Measurements from ENCODE around the gene MPI.

Gene MPI, protein sequence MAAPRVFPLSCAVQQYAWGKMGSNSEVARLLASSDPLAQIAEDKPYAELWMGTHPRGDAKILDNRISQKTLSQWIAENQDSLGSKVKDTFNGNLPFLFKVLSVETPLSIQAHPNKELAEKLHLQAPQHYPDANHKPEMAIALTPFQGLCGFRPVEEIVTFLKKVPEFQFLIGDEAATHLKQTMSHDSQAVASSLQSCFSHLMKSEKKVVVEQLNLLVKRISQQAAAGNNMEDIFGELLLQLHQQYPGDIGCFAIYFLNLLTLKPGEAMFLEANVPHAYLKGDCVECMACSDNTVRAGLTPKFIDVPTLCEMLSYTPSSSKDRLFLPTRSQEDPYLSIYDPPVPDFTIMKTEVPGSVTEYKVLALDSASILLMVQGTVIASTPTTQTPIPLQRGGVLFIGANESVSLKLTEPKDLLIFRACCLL

DNA sequence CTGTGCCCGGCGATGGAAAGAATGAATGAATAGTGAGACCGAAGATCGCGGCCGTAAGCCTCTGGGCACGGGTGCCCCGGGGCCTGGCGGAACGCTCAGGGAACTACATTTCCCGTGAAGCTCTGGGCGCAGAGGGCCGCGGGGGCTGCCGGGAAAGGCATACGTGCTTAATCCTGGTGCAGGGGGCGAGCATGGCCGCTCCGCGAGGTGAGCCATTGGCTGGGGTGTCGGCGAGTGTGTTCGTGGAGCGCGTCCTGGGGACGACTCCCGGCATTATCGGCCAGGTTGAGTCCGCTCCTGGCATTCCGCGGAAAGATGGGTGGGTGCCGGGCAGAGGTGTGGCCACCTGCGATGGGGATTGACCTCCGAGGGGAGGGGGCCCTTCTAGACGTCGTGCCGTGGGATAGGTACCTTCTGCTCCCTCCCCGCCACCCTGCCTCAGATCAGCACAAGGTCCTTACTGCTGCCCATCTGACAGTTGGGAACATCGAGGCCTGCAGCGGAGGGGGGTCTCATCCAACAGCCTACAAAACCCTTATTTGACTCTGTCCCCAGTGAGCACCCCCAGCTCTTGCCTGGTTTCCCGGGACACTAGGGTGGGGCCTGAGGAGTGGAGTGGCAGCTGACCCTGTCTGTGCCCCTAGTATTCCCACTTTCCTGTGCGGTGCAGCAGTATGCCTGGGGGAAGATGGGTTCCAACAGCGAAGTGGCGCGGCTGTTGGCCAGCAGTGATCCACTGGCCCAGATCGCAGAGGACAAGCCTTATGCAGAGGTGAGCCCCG, at the start of gene MPI:
Gene MPI (plus strand): TSS at position 160 of the 782 bp plus-strand sequence. CDS start 32 bp downstream, at position 192.
- peak; percentile 87 for DNase-seq

- DNase-seq, result no peak
Observed at GRCh38 chr15:74840851-74841775, 48.7 kb upstream of the MPI start.

- DNase-seq, result no peak
Observed at GRCh38 chr15:74841891-74842373, 47.9 kb upstream of the MPI start.

DNA sequence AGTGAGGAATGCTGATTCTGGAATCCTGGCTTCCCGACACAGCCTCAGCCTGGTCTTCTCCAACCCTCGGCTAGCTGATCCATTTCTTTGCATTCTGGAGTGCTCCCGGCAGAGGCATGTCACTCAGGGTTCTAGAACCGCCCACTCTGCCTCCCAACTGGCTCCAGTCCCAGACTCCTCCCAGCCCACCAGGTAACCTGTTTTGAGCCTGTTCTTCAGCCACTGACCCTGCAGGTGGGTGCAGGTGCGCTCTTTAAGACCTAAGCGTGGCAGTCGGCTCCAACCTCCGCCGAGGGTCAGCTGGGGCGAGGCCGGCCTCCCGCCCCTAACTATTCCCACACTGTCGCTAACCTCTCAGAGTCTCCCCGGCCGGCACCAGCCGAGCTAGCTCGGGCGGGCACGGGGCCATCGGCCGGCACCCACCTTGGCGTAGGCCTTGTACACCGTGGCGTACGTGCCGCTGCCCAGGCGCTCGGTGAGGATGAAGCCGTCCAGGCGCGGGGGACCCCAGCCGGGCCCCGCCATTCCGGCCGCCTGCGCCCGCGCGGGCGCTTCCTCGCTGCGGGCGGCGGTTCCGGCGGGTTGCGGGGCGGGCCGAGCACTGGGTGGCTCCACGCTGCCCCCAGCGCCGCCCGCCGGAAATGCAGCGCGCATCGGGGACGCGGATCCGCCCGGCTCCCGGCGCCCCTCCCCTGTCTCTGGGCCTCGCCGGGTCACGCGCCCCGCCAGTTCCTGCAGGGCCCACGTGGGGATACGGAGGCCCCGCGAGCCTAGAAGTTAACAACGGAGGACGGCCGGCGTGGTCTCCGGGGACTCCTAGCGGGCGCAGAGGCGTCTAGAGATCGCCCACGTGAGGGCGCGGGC, 47.0 kb upstream of the MPI start, which contains the start of gene ULK3:
Gene ULK3 (minus strand): TSS at position 576 of the 864 bp plus-strand sequence. CDS start 51 bp downstream, at position 525.
- peak; percentile 93 for DNase-seq

DNA sequence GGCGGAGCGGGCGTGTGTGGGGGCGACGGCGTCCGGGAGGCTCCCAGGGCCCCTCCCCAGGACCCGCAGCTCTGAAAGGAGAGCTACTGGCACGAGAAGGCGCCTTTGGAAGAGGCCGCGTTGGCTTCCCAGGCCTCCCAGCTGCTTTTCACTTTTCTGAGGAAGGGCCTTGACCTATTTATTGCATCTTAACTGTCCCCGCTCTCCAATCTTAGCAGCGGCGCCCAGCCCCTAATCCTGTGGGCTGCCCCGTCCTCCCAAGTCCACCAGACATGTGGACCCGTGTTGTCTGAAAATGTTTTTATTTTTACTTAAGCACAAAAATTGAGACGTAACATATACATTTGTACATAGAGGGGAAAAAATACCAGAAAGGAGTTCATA, 46.4 kb upstream of the MPI start:
- DNase-seq, result no peak

DNA sequence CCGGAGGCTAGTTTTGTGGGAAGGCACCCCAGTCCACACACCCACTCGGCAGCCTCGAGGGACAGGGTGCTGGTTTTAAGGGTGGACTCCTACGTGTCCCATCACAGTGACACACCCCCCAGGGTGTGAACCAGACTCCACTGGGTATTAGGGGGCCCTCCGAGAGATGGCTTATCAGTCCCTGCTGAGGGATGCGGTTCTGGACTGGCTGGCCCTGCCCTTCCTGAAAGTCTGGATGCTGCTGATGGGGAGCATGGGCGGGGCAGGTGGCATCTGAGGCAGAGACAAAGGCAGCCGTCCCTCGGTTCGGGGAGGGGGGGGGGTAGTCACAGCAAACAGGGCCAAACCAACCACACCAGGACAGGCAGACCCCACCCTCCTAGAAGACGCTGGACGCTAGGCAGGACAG, 45.9 kb upstream of the MPI start:
- no peak for DNase-seq

DNA sequence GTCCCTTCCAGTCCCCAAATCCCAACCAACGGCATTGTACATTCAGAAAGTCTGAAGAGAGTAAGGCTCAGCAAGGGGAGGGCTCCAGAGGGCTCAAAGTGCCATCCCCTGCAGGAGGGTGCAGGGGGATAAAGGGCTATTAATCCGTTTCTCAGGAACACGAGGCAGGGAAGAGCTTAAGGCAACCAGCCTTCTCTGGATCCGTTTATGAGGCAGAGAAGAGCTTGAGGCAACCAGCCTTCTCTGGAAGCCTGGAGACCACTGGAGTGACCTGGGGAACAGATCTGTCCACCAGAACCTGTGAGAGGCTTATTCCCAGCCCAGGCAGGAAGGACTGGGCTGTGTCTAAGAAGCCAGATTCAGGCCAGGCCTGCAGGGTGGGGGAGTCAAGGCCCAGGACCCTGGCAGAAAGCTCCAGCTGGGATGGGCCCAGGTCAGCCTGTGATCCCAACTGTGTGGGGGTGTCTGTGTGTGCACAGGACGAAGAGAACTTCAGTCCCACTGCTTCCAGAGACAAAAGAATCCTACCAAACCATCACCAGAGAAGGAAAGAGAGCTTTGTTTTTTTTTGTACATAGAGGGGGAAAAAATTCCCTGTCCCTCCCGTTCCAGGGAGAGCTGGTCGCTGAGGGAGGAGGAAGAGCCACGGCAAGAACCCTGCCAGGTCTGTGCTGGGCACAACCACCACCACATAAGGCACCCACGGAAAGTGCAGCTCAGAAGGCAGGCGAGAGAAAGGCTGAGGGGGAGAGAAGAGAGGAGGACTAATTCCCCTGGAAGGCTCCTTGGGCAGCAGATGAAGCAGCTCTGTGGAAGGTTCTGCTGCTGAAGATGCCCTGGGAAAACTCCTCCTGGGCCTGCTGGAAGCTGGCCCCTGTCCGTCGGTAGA, 45.3 kb upstream of the MPI start:
- no peak for DNase-seq

DNA sequence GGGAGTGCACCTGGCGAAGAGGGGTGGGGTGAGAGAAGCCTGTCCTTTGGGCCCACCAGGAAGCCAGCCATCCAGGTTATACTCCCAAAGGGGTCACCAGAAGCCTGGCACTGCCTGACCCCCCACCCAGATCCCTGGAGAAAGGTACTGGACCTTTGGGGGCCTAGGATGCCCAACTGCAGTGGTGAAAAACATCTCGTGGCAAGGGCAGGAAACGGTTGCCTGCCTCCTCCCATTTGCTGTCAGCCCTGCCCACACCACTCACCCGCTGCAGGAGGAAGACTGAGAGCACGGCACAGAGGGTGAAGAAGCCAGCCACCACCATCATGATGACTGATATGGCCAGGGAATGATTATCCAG, 44.7 kb upstream of the MPI start:
- DNase-seq, result peak; percentile 58

GRCh38 chr15:74845581-74845980, 44.3 kb upstream of the MPI start:
- DNase-seq, result peak; percentile 39

- no peak for DNase-seq
Observed at GRCh38 chr15:74847432-74847831, 42.4 kb upstream of the MPI start.

DNA sequence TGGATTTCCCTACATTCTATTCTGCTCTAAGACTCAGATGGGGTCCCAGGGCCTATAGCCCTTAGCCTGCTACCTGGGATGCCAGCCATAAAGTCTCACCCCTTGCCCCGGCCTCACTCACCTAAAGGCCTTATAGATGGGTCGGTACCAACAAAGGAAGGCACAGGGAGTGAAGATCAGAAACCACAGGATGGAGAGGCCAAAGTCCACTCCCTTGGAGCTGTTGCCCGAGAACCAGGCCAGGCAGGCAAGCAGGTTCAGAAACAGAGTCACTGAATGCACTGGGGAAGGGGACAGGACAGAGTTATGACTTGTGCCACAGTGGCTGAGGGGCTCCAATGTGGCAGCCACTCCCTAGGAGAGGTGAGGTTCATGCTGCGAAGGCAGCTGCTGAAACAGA, 39.4 kb upstream of the MPI start:
- no peak for DNase-seq

GRCh38 chr15:74851960-74852359, 37.9 kb upstream of the MPI start:
- no peak for DNase-seq

GRCh38 chr15:74854453-74855022, 35.3 kb upstream of the MPI start:
- no peak for DNase-seq

- no peak for DNase-seq
Observed at GRCh38 chr15:74855857-74856256, 34.0 kb upstream of the MPI start.

DNA sequence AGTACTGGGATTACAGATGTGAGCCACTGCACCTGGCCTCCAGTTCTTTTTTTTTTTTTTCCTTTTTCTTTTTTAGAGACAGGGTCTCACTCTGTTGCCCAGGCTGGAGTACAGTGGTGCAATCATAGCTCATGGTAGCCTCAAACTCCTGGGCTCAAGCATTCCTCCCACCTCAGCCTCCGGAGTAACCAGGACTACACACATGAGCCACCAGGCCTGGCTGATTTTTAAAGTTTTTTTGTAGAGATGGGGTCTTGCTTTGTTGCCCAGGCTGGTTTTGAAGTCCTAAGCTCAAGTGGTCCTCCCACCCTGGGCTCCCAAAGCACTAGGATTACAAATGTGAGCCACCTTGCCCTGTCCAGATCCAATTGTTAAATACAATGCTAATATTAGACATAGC, 33.3 kb upstream of the MPI start:
- DNase-seq, result no peak

DNA sequence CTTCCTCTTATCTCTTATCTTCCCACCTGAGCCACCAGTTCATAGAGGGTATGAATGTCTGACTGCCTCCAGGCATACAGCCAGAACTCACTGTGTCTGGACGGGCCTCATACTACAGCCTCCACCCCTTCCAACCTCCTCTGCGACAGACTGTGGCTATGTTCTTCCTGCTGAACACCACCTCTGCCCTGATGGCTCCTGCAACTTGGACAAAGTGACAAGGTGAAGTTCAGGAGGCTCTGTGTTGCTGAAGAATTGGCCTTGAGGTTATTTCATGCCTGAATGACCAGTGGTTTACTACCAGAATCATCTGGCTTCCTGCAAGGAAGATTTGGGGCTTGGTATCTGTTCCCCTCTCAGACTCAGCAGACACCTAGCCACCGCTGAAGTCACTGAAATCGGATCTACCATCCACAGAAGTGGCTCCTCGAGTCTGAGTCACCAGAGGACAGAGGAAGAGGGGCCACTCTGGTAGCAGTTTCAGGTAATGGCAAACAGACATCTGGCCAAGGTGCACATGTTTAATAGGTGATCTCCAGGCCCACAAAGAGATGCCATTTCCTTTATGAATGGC, 32.7 kb upstream of the MPI start:
- DNase-seq, result no peak

DNA sequence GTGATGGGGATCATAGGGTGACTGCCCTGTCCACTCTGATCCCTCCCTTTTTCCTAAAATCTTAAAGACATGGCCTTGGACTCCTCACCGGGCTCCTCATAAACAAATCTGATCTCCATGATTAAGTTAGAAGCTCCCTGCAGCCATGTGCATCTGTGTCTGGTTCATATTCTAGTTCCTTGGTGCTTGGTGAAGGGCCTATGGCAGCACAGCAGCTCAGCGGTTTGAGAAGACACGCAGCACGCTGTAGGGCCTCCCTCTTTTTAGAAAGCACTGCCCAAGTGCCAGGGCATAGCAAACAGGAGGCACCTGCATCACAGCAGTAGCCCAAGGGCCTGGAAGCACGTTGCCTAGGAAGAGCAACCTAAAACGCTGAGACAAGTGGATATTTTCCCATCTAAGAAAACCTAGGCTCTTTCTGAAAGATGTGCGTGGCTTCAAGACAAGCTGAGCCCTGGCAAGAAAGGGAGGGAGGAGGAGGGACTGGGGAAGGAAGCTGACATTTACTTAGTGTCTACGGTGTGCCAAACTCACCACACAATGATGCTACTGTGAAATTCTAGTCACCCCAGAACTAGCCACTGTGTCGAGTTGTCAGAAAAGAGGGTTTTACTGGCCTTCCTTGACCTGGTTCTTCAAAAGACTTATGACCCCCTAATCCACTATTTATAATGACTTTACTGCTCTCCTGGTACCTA, 32.0 kb upstream of the MPI start:
- DNase-seq, result no peak

DNA sequence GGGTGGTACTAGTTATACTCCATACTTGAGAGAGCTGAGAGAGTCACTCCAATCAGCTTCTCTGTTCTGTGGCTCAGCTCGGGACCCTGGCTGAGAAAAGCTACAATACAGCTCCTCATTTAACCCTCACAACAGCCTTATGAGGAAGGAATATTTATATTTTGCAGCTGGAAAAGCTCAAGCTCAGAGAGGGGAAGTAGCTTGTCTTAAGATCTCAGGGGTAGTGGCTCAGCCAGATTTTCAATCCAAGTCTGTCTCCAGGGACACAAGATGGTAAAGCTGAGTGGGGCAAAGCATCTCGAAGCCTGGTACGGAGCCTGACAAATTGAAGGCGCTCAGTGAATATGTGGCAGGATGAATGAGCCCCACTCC, 31.5 kb upstream of the MPI start:
- no peak for DNase-seq

All from CD4-positive, alpha-beta T cell treated with Interleukin-12 subunit alpha and Interleukin-12 subunit beta, for 1 hour (primary cell).